GM18499 (cell line): ENCODE results near the gene METTL24.
"Not testable (repeated sequence)": the region's sequence is repeated elsewhere in the genome, so short reads cannot be mapped to it uniquely, and the experiment has no call there.

Experiments used
- ATAC-seq: cut with Tn5 transposase; IDR thresholded peaks from one replicate; pipeline ENCODE4 v1.9.1; 2021; ENCODE audit warnings: moderate number of reproducible peaks; ENCODE audit not compliant: insufficient read depth, unreplicated experiment

The METTL24 gene

DNA sequence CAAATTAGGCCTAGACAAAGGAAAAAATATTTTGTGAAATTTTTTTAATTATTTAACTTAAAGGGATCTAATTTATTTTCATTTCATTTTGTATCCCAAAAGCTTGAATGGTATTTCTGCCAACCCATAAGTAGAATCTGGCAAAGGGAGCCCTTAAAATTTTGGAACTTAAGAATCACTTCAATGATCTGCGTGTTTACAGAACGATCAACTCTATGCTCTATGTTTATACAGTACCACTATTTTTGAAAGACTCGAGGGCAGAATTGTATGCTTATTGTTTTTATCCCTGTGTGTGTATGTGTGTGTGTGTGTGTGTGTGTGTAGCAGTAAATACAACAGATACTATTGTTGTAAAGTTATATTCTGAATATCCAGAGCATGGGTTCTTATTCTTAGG is 39.2 kb downstream of the METTL24 start:
- no peak for ATAC-seq

DNA sequence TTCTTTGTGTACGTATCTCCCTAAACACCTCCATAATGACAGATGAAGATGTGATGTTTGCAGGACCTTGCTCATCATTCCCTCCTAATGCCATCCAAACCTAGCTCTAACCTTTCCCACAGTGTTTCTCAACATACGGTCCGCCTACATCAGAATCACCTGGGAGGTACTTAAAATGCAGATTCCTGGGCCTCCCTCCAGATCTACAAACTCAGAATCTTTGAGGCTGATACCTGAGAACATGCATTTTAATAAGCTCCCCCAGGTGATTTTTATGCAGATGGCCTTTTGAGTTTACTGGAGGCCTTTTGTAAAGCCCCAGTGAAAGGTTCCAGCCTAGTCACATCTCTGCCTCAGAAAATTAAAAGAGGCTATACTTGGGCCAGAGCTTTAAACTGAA is 40.5 kb downstream of the METTL24 start:
- ATAC-seq: no peak

DNA sequence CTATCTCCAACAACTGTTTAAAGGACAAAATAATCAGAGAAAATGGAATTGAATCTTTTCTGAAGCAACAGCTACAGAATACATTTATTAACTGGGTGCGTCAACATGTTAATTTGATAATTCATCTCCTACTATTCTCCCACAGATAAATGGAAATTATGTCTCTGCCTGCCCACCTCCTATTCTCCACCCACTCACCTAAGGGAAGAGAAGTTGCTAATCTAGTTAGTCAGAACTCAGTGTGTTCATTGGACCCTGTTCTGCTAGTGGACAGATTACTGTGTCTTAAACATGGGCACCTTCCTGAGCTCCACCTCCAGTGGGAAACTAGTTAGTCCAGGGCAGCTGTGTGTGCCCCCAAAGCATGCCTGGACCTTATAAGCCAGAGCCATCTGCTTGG is 41.0 kb downstream of the METTL24 start:
- no peak for ATAC-seq

DNA sequence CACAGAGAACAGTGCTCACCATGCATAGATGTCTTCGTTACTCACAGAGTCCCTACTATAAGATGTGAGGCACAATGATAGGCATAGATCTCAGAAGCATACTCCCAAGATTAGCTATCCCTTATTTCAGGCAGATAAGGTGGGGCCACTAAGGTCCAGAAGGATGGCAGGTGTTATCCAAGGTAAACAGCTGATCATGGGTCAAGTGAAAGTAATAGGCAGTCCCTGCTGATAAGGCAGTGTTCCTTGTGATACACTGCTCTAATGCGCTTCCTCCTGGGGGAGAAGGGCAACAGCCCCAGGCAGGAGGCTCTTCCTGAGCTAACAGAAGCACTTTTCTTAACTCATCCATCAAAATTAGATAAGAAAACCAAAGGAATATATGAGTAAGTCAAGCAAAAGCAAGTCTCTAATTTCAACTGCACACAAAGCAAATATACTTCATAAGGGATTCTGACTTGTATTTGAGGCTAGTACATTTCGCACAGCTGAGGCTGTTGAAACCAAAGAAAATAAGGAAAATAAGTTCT is 42.2 kb downstream of the METTL24 start:
- ATAC-seq: no peak

DNA sequence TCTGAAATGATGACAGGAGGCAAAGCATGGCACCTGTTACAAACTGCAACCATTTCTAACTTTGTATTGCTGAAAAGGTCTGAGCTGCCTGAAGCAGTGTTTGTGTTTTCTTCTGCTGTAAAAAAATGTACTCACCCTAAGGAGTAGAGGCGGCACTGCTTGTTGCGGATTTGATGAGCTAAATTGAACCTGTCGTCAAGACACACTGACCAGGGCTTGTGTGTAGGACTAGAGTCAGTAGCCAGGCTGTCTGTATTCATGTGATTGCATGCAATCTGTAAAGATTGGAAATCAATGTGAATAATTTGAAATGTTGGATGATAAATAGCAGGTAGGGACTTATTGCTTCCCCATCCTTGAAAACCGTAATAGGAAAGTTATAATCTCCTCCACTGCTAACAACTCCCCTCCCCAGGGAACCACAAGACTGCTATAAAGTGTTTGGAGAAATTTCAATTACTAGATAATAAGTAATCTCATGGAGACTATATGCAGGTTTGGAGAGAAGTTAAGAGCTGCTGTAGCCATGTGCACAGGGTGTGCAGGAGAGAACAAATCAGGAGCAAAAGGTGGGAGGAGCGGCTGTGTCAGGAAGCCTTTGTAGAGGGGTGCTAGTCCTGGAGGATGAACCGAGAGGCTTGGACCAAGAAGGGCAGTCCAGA is 42.8 kb downstream of the METTL24 start:
- ATAC-seq: no peak

DNA sequence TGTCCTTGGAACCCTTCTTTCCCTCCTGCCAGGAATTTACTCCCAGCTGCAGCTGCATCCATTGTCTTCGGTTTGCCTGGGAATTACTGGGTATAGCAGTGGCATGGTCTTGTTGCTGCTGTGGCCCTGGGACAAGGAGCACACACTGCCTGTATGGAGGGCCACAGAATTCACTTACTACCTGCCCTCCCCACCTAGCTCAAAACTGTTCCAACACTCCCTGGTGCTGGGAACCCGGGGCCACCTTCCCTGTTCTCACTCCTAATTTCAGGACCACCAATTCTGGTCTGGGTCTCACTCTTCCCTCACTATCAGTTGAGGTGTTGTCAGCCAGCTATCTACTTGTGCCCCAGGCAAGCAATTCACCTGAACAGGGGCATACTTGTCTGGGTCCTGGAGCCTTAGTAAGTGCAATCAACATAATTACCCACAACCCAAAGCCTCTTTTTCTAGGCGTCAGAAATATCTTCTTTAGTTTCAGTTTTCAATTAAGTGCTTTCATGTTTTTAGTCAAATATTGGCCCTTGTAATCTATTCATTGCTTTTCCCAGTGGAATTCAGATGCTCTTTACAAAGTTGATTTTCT is 47.2 kb downstream of the METTL24 start:
- no peak for ATAC-seq

DNA sequence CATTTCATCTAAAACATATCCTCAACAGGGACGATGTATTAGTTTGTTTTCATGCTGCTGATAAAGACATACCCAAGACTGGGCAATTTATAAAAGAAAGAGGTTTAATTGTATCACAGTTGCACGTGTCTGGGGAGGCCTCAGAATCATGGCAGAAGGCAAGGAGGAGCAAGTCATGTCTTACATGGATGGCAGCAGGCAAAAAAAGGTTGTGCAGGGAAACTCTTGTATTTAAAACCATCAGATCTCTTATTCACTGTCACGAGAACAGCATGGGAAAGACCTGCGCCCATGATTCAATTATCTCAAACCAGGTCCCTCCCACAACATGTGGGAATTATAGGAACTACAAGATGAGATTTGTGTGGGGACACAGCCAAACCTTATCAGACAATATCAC is 48.7 kb downstream of the METTL24 start:
- not testable (repeated sequence) for ATAC-seq

DNA sequence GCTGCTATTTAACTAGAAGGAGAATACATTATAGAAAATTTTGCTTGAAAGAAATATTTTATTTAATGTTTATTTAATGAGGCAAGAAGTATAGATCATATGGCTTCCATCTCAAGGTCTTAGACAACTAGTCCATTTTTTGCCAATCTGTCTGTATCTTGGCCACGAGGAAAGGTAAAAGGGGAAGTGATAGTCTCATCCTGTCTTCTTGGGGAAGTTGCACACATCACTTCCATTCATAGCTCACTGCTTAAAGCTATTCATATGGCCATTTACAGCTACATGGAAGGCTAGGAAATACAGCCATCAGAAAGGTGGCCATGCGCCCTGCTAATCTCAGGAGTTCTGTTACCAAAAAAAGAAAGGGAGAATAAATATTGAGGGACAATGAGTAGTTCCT is 50.8 kb downstream of the METTL24 start:
- ATAC-seq: no peak

DNA sequence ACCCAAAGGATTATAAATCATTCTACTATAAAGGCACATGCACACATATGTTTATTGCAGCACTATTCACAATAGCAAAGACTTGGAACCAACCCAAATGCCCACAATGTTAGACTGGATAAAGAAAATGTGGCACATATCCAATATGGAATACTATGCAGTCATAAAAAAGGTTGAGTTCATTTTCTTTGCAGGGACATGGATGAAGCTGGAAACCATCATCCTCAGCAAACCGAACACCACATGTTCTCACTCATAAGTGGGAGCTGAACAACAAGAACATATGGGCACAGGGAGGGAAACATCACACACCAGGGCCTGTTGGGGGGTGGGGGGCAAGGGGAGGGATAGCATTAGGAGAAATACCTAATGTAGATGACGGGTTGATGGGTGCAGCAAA is 52.3 kb downstream of the METTL24 start:
- not testable (repeated sequence) for ATAC-seq

DNA sequence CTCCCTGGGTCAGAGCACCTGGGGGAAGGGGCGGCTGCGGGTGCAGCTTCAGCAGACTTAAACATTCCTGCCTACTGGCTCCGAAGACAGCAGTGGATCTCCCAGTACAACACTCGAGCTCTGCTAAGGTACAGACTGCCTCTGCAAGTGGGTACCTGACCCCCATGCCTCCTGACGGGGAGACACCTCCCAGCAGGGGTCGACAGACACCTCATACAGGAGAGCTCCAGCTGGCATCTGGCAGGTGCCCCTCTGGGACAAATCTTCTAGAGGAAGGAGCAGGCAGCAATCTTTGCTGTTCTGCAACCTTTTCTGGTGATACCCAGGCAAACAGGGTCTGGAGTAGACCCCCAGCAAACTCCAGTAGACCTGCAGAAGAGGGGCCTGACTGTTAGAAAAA is 54.5 kb downstream of the METTL24 start:
- not testable (repeated sequence) for ATAC-seq

DNA sequence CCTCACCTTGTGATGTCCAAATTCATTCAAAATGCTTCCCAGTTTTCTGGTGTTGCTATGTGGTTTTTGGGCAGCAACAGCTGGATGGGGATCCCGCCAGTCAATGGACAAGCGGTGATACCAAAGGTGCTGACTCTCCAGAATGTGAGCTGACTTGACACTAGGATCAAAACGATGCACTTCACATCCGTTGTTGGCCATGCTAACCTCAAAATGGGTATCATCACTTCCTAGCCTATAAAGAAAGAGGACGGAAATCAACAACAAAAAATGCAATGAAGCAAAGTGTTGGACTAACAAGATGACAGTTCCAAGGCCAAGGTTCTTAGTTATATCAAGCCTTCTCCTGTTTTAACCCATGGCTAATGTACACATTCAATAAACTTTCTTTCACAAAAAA is 59.2 kb downstream of the METTL24 start:
- no peak for ATAC-seq

DNA sequence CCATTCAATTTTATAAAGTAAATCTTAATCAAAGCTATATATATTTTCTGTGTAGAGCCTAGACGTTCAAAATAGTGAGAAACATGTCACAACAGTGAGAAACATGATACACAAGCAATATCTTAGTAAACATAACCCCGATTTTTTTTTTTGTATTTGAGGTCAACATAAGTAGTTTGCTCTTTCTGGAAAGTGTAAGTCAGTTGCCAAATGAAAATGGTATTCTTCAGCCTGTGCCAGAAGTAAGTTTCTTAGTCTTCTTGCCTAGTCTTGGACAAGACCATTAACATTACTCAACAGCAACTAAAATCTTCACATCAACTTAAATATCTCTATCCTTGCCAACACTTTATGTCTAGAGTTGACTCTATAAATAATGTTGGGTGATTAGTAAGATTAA is 59.7 kb downstream of the METTL24 start:
- no peak for ATAC-seq

DNA sequence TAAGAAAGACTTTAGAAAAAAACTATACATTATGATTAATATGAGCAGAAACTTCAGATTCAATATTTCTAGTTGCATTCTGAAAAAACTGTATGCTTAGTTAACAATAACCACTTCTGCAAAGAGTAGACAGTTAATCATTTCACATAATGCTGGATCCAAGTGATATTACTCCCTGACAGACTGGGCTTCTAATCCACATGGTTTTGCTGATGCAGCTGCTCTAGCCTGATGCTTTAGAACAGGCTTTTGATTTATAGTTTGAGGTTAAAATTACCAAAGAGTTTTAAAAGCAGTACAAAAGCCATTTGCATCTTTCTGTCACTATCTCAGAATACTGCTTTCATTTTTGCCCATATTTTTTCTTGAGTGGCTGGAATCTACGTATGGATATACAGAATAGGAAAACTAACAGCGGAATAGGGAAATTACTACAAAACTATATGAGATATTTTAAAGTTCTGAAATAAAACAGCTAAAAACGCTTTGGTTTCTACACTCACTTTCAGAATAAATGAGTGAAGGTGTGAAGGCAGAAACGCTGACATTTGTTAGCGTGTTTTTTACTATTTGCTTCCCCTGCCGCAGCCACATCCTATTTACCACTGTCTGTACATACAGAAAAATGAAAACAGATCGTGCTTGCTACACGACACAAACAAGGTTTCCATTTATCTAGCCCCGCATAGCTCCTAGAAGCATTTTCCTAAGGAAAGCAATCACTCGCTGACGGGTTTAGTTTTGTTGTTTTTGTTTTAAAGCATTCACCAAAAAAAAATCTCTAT is 61.7 kb downstream of the METTL24 start:
- no peak for ATAC-seq

DNA sequence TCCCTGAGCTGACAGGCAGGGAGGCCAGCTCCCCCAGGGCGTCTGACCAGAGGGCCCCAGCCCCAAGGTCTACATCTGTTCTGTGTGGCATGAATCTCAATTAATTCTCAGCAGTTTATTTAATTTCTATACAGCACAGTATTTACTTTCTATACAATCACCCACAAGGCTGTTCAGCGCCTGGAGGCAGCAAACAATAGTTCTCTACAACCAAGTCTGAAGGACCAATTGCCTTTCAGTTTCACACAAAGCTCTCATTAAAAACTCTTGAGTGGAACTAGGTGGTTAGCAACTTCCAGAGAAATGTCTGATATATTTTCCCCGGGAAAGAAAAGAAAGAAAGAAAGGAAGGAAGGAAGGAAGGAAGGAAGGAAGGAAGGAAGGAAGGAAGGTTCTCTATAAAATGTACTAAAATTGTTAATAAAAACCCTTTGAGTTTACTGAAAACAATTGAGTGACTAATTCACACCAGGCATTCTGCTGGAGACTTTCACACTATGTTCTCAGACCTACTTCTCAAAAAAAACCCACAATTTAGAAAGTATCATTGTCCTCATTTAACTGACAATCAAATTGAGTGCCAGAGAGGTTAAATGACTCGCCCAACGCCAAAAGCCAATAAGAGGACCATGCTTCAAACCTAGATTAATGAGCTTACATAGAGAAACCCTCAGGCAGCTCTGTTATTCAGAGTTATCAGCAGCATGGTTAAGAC is 62.5 kb downstream of the METTL24 start:
- no peak for ATAC-seq

DNA sequence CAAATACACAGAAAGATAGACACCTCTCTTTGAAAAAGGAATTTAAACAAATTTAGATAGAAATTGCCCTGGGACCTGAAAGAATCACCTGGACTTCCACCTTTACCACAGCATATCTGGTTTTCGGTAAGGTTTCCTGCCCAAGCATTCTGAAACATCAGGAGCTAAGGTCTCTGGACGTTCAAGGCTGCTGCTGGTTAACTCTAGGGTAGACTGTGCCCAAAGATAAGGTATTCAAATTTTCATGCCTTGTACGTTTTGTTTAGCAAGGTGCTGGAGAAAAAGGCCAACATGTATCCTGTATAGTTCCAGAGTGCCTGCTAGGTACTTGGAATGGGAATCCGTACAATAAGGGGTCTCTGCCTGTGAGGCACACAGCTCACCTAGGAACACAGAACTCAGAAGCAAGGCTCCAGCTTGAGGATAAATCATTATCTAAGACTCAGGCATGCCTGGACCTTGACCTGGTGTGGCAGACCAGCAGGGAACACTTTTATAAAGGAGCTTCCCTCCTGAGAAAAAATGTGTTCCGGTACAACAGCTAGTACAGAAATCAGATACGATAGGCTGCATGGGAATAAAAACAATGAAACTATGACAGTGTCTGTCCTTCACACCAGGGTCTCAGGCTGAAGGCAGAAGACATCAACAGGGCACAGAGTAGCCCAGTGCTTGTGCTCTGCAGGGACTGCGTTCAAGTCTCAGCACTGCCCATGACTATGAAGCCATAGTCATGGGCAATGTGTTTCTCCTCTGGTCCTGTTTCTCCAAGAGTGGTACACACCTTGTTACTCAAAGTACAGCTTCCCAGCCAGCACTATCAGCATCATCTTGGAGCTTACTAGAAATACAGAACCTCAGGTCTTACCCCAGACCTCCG is 70.4 kb downstream of the METTL24 start:
- no peak for ATAC-seq

DNA sequence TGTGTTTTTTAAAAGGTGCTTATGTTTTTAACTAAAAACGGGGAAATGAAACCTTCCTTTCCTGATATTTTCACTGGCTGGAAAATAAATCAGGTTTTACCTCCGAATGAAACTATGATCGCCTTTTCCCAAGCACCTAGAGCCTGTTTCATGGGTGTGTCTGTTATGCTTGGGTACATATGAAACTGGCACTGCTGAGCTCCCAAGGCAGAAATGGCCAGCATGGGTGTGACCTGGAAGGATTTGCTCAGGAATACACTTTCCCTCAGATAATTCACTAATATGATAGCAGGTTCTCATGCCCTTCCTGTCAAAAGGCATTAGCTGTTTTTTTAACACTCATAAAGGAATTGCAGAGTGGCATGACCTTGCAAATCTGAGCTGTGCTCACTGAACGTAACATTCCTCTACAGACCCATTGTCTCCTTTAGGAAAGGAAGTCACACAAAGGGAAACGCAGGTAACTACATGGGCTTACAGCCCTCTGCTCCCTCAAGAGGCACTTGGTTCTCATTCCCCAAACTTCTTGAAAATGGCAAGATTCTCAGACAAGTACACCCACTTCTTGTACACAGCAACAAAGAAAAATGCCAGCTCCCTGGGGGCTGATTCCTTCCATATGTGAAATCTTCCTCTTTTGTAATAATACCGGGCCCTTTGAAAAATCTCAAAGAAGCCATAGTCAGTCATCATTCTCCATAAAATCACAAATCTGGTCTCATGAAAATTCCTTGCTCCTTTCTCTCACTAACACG is 72.7 kb downstream of the METTL24 start:
- ATAC-seq: no peak

DNA sequence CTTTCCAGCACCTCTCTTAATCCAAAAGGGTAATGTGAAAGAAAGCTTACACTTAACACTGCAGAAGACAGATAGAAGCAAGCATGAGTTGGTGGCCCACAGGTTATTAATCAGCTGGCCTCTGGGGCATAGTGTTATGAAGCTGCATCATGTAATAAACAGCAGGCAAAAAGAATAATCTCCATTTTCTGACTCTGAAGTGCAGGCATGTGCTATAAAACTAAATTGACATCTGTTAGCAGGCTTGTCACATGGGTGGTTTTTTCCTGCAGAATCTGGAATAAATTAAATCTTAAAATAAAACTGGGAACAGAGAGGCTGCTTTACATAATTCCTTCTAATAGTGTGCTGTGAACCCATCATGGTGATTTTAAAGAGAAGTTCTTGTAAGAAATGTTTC is 73.3 kb downstream of the METTL24 start:
- ATAC-seq: no peak

DNA sequence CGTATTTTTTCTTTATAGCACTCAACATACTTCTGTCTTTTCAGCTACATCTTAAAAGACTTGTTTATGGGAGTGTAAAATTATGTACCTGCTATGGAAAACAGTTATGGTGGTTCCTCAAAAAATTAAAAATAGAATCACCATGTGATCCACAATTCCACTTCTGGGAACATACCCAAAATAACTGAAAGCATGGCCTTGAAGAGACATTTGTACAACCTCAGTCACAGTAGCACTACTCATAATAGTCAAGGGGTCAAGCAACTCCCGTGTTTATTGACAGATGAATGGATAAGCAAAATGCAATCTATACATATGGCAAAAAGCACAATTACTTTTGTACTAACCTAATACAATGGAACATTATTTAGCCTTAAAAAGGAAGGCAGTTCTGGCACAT is 74.5 kb downstream of the METTL24 start:
- no peak for ATAC-seq

DNA sequence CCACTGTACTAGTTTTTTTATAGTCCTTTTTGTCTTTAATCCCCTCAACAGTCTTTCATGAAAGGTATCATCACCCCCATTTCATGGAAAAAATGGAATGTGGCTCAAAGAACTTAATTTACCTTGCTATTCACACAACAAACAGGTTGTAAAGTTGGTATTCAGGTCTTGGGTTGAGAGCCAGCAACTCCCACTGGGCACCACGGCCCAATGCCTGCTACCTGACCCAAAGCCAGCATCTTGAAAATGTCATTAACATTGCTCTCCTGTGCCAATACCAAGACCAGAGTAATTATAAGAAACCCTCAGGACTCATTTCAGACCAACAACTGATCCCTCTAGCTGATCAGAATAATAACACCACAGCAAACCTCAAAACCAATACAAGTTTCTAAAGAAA is 75.7 kb downstream of the METTL24 start:
- ATAC-seq: no peak
